ACC112 (cell line): ENCODE measurements around the gene NFAT5.

Source experiments
- H2AFZ ChIP-seq: fragments of 200-600 bp; sonication (generic); one replicate; pipeline ENCODE4 v1.6.0; 2017; ENCODE audit warnings: antibody characterized with exemption, low read length; ENCODE audit not compliant: unreplicated experiment
- H3K27ac ChIP-seq: fragments of 200-600 bp; sonication (generic); 2 replicates; pipeline ENCODE4 v1.5.1; 2014; ENCODE audit warnings: low read depth, mild to moderate bottlenecking, antibody characterized with exemption, low read length, moderate library complexity
- H3K27me3 ChIP-seq: fragments of 200-600 bp; sonication (generic); 2 replicates; pipeline ENCODE4 v1.6.1; 2014; ENCODE audit warnings: mild to moderate bottlenecking, antibody characterized with exemption, low read length, moderate library complexity, mixed read lengths; ENCODE audit not compliant: insufficient read depth
- H3K36me3 ChIP-seq: fragments of 200-600 bp; sonication (generic); 2 replicates; pipeline ENCODE4 v1.6.1; 2016; ENCODE audit warnings: mild to moderate bottlenecking, antibody characterized with exemption, low read length, moderate library complexity, mixed read lengths; ENCODE audit not compliant: insufficient read depth
- H3K4me1 ChIP-seq: fragments of 200-600 bp; sonication (generic); one replicate; pipeline ENCODE4 v1.6.1; 2016; ENCODE audit warnings: low read length, mixed read lengths; ENCODE audit not compliant: insufficient read depth, unreplicated experiment, control insufficient read depth
- H3K4me3 ChIP-seq: fragments of 200-600 bp; sonication (generic); 2 replicates; pipeline ENCODE4 v1.5.1; 2014; ENCODE audit warnings: mild to moderate bottlenecking, low read depth, low read length
- H3K79me2 ChIP-seq: fragments of 200-600 bp; sonication (generic); one replicate; pipeline ENCODE4 v1.6.0; 2016; ENCODE audit warnings: low read length; ENCODE audit not compliant: control insufficient read depth, unreplicated experiment, insufficient read depth

The NFAT5 gene

GRCh38 chr16:69688589-69688988 is 122.8 kb downstream of the NFAT5 start:
- Histone ChIP-seq H3K27me3 (no peaks in the 10 kb centered on the region), H3K27ac (no peak overlapping the region), H3K36me3 (peaks cover 27% of the 10 kb centered on the region), H2AFZ (no peak overlapping the region), H3K4me1 (no peaks in the 10 kb centered on the region), H3K4me3 (no peak overlapping the region), H3K79me2 (peaks cover 3% of the 10 kb centered on the region)

GRCh38 chr16:69691980-69692911 is 126.5 kb downstream of the NFAT5 start:
- Histone ChIP-seq H3K27me3 (no peaks in the 10 kb centered on the region), H3K4me1 (no peaks in the 10 kb centered on the region), H3K4me3 (no peak overlapping the region), H3K79me2 (peaks cover 6% of the 10 kb centered on the region), H3K36me3 (peaks cover 44% of the 10 kb centered on the region), H2AFZ (no peak overlapping the region), H3K27ac (no peak overlapping the region)

GRCh38 chr16:69693916-69694315 is 128.2 kb downstream of the NFAT5 start:
- H3K4me3 ChIP-seq: no peak overlapping the region
- H3K27ac ChIP-seq: no peak overlapping the region
- peaks cover 6% of the 10 kb centered on the region for H3K79me2 ChIP-seq
- H3K27me3 ChIP-seq: no peaks in the 10 kb centered on the region
- peaks cover 41% of the 10 kb centered on the region for H3K36me3 ChIP-seq
- H3K4me1 ChIP-seq: no peaks in the 10 kb centered on the region
- no peak overlapping the region for H2AFZ ChIP-seq

GRCh38 chr16:69698404-69698803 is 132.6 kb downstream of the NFAT5 start:
- Histone ChIP-seq H3K27ac (no peak overlapping the region), H3K27me3 (no peaks in the 10 kb centered on the region), H3K79me2 (peaks cover 5% of the 10 kb centered on the region), H3K4me1 (peaks cover 8% of the 10 kb centered on the region), H3K36me3 (peaks cover 35% of the 10 kb centered on the region), H2AFZ (no peak overlapping the region), H3K4me3 (no peak overlapping the region)

GRCh38 chr16:69699915-69700314 is 134.1 kb downstream of the NFAT5 start:
- Histone ChIP-seq H3K36me3 (peaks cover 23% of the 10 kb centered on the region), H2AFZ (no peak overlapping the region), H3K4me3 (no peak overlapping the region), H3K27me3 (no peaks in the 10 kb centered on the region), H3K4me1 (peaks cover 15% of the 10 kb centered on the region), H3K79me2 (no peaks in the 10 kb centered on the region), H3K27ac (no peak overlapping the region)

GRCh38 chr16:69701452-69701851 is 135.7 kb downstream of the NFAT5 start:
- no peaks in the 10 kb centered on the region for H3K27me3 ChIP-seq
- no peak overlapping the region for H3K27ac ChIP-seq
- H2AFZ ChIP-seq: no peak overlapping the region
- H3K4me3 ChIP-seq: no peak overlapping the region
- peaks cover 15% of the 10 kb centered on the region for H3K36me3 ChIP-seq
- peaks cover 15% of the 10 kb centered on the region for H3K4me1 ChIP-seq
- no peaks in the 10 kb centered on the region for H3K79me2 ChIP-seq

GRCh38 chr16:69701866-69702265 is 136.1 kb downstream of the NFAT5 start:
- peaks cover 15% of the 10 kb centered on the region for H3K36me3 ChIP-seq
- no peaks in the 10 kb centered on the region for H3K79me2 ChIP-seq
- H3K4me1 ChIP-seq: peaks cover 15% of the 10 kb centered on the region
- no peak overlapping the region for H3K27ac ChIP-seq
- no peak overlapping the region for H2AFZ ChIP-seq
- no peak overlapping the region for H3K4me3 ChIP-seq
- no peaks in the 10 kb centered on the region for H3K27me3 ChIP-seq

- Histone ChIP-seq H3K27ac (peak overlapping the region; percentile 46; the same call in 1 of the 2 replicates), H2AFZ (no peak overlapping the region), H3K79me2 (no peaks in the 10 kb centered on the region), H3K4me3 (no peak overlapping the region), H3K36me3 (peaks cover 15% of the 10 kb centered on the region), H3K27me3 (no peaks in the 10 kb centered on the region), H3K4me1 (peaks cover 15% of the 10 kb centered on the region)
Measured at GRCh38 chr16:69703638-69704037, 137.9 kb downstream of the NFAT5 start.

- no peaks in the 10 kb centered on the region for H3K27me3 ChIP-seq
- 0 out of 2 replicates have a peak overlapping the region, but pooled peaks have one; percentile 6 for H3K27ac ChIP-seq
- H3K79me2 ChIP-seq: no peaks in the 10 kb centered on the region
- H3K4me3 ChIP-seq: no peak overlapping the region
- H3K4me1 ChIP-seq: peaks cover 22% of the 10 kb centered on the region
- H3K36me3 ChIP-seq: peaks cover 13% of the 10 kb centered on the region
- no peak overlapping the region for H2AFZ ChIP-seq
Measured at GRCh38 chr16:69706256-69706974, 140.6 kb downstream of the NFAT5 start.

GRCh38 chr16:69706975-69707340 is 141.2 kb downstream of the NFAT5 start:
- Histone ChIP-seq H3K4me1 (peaks cover 27% of the 10 kb centered on the region), H3K27me3 (no peaks in the 10 kb centered on the region), H3K4me3 (no peak overlapping the region), H3K36me3 (peaks cover 14% of the 10 kb centered on the region), H3K27ac (no peak overlapping the region), H2AFZ (no peak overlapping the region), H3K79me2 (no peaks in the 10 kb centered on the region)
